Esophagus squamous epithelium (tissue), 5 donors: ENCODE results near the gene SPDYC. TPM values are rescaled to one million over a fixed set of nuclear protein-coding genes. Genes with fewer than 3 reads are reported as not detected.
A peak's percentile ranks its signal among the peaks of the same experiment; 100 is the strongest.

ENCODE experiments used
- DNase-seq: peaks from one replicate; lab custom pipeline; 2025; lab: John Stamatoyannopoulos, UW
- H3K27ac ChIP-seq, 4 donors: fragments of 200-600 bp; sonication (generic); one replicate each; pipeline ENCODE4 v1.5.1; 2016 to 2019; ENCODE audit warnings: mild to moderate bottlenecking in 1 of 4
- H3K27me3 ChIP-seq, 4 donors: fragments of 200-600 bp; sonication (generic); 1 replicate in 3 of 4; 2 replicates in 1 of 4; pipeline versions ENCODE4 v1.5.1 to v1.6.0; 2017 to 2021; ENCODE audit warnings: antibody characterized with exemption in 1 of 4
- H3K36me3 ChIP-seq, 3 donors: fragments of 200-600 bp; sonication (generic); one replicate each; pipeline ENCODE4 v1.5.1; 2016 to 2019
- H3K4me1 ChIP-seq, 3 donors: fragments of 200-600 bp; sonication (generic); one replicate each; pipeline ENCODE4 v1.5.1; 2017 to 2019
- H3K4me3 ChIP-seq, 4 donors: fragments of 200-600 bp; sonication (generic); 1 replicate in 3 of 4; 2 replicates in 1 of 4; pipeline ENCODE4 v1.5.1; 2016 to 2019; ENCODE audit warnings: mild to moderate bottlenecking in 2 of 4, moderate library complexity in 1 of 4
- H3K9me3 ChIP-seq, 3 donors: fragments of 200-600 bp; sonication (generic); one replicate each; pipeline ENCODE4 v1.5.1; 2016 to 2019
- CTCF ChIP-seq, 6 experiments: fragments of 450-650 bp in 4 of 6; fragments of 200-600 bp in 2 of 6; sonication (generic) in 2 of 6; IDR thresholded peaks; one replicate each; pipeline ENCODE4 v1.5.1; 2016 to 2019; ENCODE audit warnings: antibody characterized with exemption in 6 of 6, mild to moderate bottlenecking in 4 of 6, moderate library complexity in 4 of 6
- POLR2A ChIP-seq, 4 donors: fragments of 450-650 bp; IDR thresholded peaks; one replicate each; pipeline ENCODE4 v1.6.1; 2017; ENCODE audit warnings: antibody characterized with exemption in 4 of 4, mild to moderate bottlenecking in 4 of 4, moderate library complexity in 3 of 4
- WGBS, 2 donors: methylation state at CpG; one replicate each; pipeline ENCODE4 v1.1.5; 2018; 5-methylcytosine and 5-hydroxymethylcytosine counted together
- intact Hi-C: fragments of 100-400 bp; cut with DNase I; formaldehyde crosslinking; loops from one replicate; pipeline ENCODE4 v1.15.0; 2022
- total RNA-seq, 4 donors: library from RNA; depleted of rRNA; stranded (reverse); fragments of >200 nt; gene quantifications; one replicate each; pipeline ENCODE4 v1.1.0, GENCODE V29; 2016
- donor health status: DM: yes; HTN: yes; CAD: no.

The SPDYC gene
- total RNA-seq, 4 donors from 2014 or later: not detected

GRCh38 chr11:65189191-65189590, 19.2 kb downstream of the SPDYC start:
- peaks cover 36 to 100% (median 43%) of the 10 kb centered on the region in 3 donors for H3K36me3 ChIP-seq
- TF ChIP-seq POLR2A (IDR thresholded peaks at IDR 0.05) (no peak), CTCF (IDR thresholded peaks at IDR 0.05) (no peak)
- DNase-seq: no peak
- intact Hi-C loops: no loop called here
- H3K27me3 ChIP-seq: no peaks in the 10 kb centered on the region
- H3K9me3 ChIP-seq: no peaks in the 10 kb centered on the region
- no peak overlapping the region for H3K27ac ChIP-seq
- WGBS, 2 donors: 87% methylated on average over 8 to 10 of the region's 10 CpGs
- H3K4me1 ChIP-seq: peaks cover 5 to 50% (median 9%) of the 10 kb centered on the region in 3 donors
- no peak overlapping the region for H3K4me3 ChIP-seq

DNA sequence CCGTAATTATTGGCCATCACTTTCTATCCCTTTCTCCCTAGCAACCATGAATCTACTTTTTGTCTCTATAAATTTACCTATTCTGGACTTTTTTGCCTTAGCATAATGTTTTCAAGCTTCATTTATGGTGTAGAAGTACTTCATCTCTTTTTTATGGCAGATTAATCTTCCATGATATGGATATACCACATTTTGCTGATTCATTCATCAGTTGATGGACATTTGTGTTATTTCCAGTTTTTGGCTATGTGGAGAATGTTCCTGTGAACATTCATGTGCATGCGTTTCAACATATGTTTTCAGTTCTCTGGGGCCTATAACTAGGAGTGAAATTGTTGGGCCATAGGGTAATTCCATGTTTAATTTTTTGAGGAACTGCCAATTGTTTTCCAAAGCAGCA, 24.5 kb downstream of the SPDYC start:
- WGBS, 2 donors: 86 to 93% methylated on average over 2 of the region's 2 CpGs
- Histone ChIP-seq H3K4me3 (no peak overlapping the region), H3K4me1 (peaks cover 0 to 19% (median 0%) of the 10 kb centered on the region in 3 donors), H3K27ac (no peak overlapping the region), H3K36me3 (peaks cover 7 to 100% (median 31%) of the 10 kb centered on the region in 3 donors), H3K27me3 (no peaks in the 10 kb centered on the region), H3K9me3 (no peaks in the 10 kb centered on the region)
- DNase-seq: no peak
- intact Hi-C loops: no loop called here
- TF ChIP-seq POLR2A (IDR thresholded peaks at IDR 0.05): no peak
- no peak for TF ChIP-seq CTCF (IDR thresholded peaks at IDR 0.05)

DNA sequence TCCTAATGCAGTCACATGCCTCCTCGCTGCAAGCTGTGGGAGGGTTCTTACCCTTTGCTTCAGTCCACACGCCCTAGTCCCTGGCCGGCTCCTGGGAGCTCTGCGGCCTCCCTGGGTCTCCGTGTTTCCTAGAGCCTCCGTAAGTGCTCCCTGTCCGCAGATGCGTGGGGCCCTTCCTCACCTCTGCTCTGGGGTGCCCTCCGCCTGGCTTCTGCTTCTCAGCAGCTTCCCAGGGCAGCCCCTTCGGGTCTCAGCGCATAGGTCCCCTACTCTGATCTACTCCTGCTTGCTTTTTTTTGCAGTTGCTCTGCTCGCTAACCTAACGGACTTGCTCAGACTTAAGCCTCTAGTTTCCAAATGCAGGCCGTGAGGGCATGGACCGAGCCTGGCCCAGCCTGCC, 34.1 kb downstream of the SPDYC start:
- 95 to 98% methylated on average over 11 to 15 of the region's 15 CpGs for WGBS, 2 donors
- intact Hi-C loops: loop anchor here (10.0 kb wide), 1 partner anchor 51 kb away; no protein-coding TSS in a partner anchor

GRCh38 chr11:65204646-65205601, 34.9 kb downstream of the SPDYC start:
- no peak for DNase-seq
- Histone ChIP-seq H3K4me1 (no peaks in the 10 kb centered on the region), H3K36me3 (peaks cover 57 to 100% (median 72%) of the 10 kb centered on the region in 3 donors), H3K9me3 (no peaks in the 10 kb centered on the region), H3K27me3 (no peaks in the 10 kb centered on the region), H3K4me3 (no peak overlapping the region), H3K27ac (no peak overlapping the region)
- intact Hi-C loops: loop anchor here (10.0 kb wide), 1 partner anchor 50 kb away; no protein-coding TSS in a partner anchor
- 79 to 92% methylated on average over 2 to 11 of the region's 38 CpGs for WGBS, 2 donors
- peak; percentile 67 to 85 (median 82) for TF ChIP-seq CTCF (IDR thresholded peaks at IDR 0.05)
- no peak for TF ChIP-seq POLR2A (IDR thresholded peaks at IDR 0.05)

More for the DNA sequence above, 34.1 kb downstream of the SPDYC start:
- DNase-seq: no peak
- Histone ChIP-seq H3K36me3 (peaks cover 49 to 100% (median 69%) of the 10 kb centered on the region in 3 donors), H3K4me1 (no peaks in the 10 kb centered on the region), H3K27ac (no peak overlapping the region), H3K9me3 (no peaks in the 10 kb centered on the region), H3K4me3 (no peak overlapping the region), H3K27me3 (no peaks in the 10 kb centered on the region)
- TF ChIP-seq CTCF (IDR thresholded peaks at IDR 0.05): no peak

- no peak for TF ChIP-seq CTCF (IDR thresholded peaks at IDR 0.05)
- intact Hi-C loops: loop anchor here (10.0 kb wide), 1 partner anchor 49 kb away; no protein-coding TSS in a partner anchor
- DNase-seq: no peak
- WGBS, 2 donors: 75 to 100% methylated on average over 2 of the region's 3 CpGs
- H3K4me1 ChIP-seq: no peaks in the 10 kb centered on the region
- peaks cover 63 to 100% (median 79%) of the 10 kb centered on the region in 3 donors for H3K36me3 ChIP-seq
- no peaks in the 10 kb centered on the region for H3K27me3 ChIP-seq
- no peak overlapping the region for H3K4me3 ChIP-seq
- no peak overlapping the region for H3K27ac ChIP-seq
- H3K9me3 ChIP-seq: no peaks in the 10 kb centered on the region
Observed at GRCh38 chr11:65205602-65205967, 35.6 kb downstream of the SPDYC start.
